HG03135 (cell line): ENCODE results near the gene DMAC2.
"Not testable (repeated sequence)": the region's sequence is repeated elsewhere in the genome, so short reads cannot be mapped to it uniquely, and the experiment has no call there.

Experiments
- ATAC-seq: cut with Tn5 transposase; IDR thresholded peaks from one replicate; pipeline ENCODE4 v1.9.1; 2021; ENCODE audit warnings: mild to moderate bottlenecking, moderate library complexity; ENCODE audit not compliant: unreplicated experiment

Gene DMAC2

GRCh38 chr19:41402010-41402409 lies 37.7 kb downstream of the DMAC2 start:
- ATAC-seq = no peak

- no peak for ATAC-seq
Observed at GRCh38 chr19:41401483-41401882, 38.2 kb downstream of the DMAC2 start.

DNA sequence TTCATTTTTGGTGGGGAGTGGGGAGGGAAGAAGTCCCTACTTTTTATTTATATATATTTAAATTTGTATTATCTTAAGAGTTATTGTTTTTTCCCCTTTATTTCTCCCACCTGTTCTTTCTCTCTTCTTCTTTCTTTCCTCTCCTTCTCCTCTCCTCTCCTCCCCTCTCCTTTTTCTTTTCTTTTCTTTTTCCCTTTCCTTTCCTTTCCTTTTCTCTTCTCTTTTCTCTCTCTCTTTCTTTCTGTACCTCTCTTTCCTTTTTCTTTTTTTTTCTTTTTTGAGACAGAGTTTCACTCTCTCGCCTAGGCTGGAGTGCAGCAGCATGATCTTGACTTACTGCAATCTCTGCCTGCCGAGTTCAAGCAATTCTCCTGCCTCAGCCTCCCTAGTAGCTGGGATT lies 40.2 kb downstream of the DMAC2 start:
- ATAC-seq = no peak

- no peak for ATAC-seq
Observed at GRCh38 chr19:41399091-41399490, 40.6 kb downstream of the DMAC2 start.

GRCh38 chr19:41398598-41398997 lies 41.1 kb downstream of the DMAC2 start:
- ATAC-seq = no peak

GRCh38 chr19:41398050-41398418 lies 41.7 kb downstream of the DMAC2 start:
- ATAC-seq = no peak

- peak; percentile 81 for ATAC-seq
Observed at GRCh38 chr19:41397086-41398049, 42.3 kb downstream of the DMAC2 start, which contains the start of the genes BCKDHA and EXOSC5. Gene BCKDHA, plus strand, starts transcription at chr19:41397818. Its CDS starts 10 bp downstream, at chr19:41397828. Gene EXOSC5, minus strand, starts transcription at chr19:41397359. Its CDS starts 31 bp downstream, at chr19:41397328.

GRCh38 chr19:41395355-41395754 lies 44.4 kb downstream of the DMAC2 start:
- no peak for ATAC-seq

DNA sequence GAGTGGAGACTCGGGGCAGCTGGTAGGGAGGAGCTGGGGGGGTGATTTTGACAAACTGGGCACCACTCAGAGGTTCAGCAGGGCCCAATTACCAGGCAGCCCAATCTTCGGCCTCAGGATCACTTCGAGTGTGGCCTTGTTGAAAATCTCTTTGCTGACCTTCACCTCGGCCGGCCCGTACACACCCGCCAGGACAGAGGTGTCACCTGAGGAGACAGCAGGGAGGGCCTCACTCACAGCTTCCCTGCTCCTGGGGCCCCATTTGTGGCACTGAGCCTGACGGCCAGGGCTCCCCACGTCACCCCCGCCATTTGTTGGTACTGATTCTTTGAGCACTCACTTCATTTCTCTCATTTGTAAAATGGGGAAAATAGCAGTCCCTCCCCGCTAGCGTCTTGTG lies 46.9 kb downstream of the DMAC2 start:
- ATAC-seq = no peak

GRCh38 chr19:41391618-41392017 lies 48.1 kb downstream of the DMAC2 start:
- no peak for ATAC-seq

DNA sequence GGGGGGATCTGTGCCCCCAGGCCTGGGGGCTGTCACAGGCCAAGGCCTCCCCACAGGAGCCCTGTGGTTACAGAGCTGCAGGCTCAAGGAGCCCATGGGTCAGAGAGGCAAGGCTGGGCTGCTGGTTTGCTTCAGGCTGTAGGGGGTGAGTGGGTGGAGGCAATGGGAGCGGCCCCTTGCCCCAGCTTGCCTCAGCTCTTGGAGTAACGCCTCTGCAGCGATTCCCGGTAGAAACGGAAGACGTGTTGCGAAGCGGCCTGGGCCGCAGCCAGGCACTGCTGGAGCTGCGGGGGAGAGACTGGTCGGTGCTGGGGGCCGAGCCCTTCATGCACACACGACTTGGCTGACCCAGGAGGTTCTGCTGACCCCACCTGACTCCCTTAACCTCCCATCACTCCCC lies 53.3 kb downstream of the DMAC2 start:
- no peak for ATAC-seq

DNA sequence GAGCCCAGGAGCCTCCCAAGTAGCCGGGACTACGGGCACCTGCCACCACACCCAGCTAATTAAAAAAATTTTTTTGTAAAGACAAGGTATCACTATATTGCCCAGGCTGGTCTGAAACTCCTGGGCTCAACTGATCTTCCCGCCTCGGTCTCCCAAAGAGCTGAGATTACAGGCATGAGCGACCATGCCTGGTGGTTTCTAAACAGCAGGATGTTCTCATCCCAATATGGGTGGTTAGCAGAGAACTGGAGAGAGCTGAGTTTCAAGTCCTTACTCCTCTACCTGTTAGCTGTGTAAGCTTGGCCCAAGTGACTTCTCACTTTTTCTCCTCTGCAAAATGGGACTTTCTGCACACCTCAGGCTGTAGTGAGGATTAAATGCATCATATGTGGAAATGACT lies 55.4 kb downstream of the DMAC2 start:
- no peak for ATAC-seq

GRCh38 chr19:41381536-41381935 lies 58.2 kb downstream of the DMAC2 start:
- ATAC-seq = not testable (repeated sequence)
